Measurements from ENCODE around the gene SLAMF9. TPM values are rescaled to one million over a fixed set of nuclear protein-coding genes. Genes with fewer than 3 reads are reported as not detected.

The SLAMF9 gene
- total RNA-seq, 1 experiment from 2014 or later: not detected

DNA sequence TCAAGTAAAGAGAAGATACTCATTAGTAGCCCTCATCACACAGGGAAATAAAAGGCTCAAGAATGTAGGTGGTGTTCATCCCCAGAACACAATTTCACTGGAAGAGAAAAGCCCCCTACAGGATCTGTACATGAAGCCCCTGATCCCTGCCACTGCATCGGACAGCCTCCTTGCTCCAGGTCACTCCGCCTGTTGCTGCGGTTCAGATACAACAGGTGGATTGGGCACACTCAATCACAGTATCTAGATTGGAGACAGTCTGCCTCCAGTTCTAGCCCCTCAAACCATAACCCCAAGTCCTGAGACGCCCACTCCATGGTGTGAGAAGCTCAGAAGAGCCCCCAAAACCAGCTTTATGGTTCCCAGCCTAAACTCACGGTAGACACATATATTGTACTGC is 1.1 kb downstream of the SLAMF9 start (continued):
- TF ChIP-seq ZNF423 (CRISPR knock-in tag; IDR thresholded peaks at IDR 0.05) (no peak), NR3C1 (CRISPR knock-in tag; conservative IDR thresholded peaks at IDR 0.05; ENCODE audit: low read depth) (no peak), ATF3 (CRISPR knock-in tag; conservative IDR thresholded peaks at IDR 0.05) (no peak)

- no peaks in the 10 kb centered on the region for H3K36me3 Mint-ChIP-seq
- no peak for TF ChIP-seq ZNF121 (CRISPR knock-in tag; IDR thresholded peaks at IDR 0.05)
- ATAC-seq (no peak), DNase-seq (ENCODE audit: low spot score) (no peak)
- H3K4me3 Mint-ChIP-seq: no peak overlapping the region
- H3K27ac Mint-ChIP-seq: no peak overlapping the region
- ChIA-PET POLR2A (no interaction called here), CTCF (interaction anchor here (3.1 kb wide), 1 partner anchor 55 kb away, joined by 17 read pairs; no protein-coding TSS in a partner anchor)
- no peaks in the 10 kb centered on the region for H3K9me3 Mint-ChIP-seq
- H3K4me1 Mint-ChIP-seq: peaks cover 2% of the 10 kb centered on the region
- peaks cover 7% of the 10 kb centered on the region for H3K27me3 Mint-ChIP-seq (ENCODE audit: low read depth)
Observed at GRCh38 chr1:159951551-159951950, 2.5 kb downstream of the SLAMF9 start.

GRCh38 chr1:159951016-159951415 is 3.0 kb downstream of the SLAMF9 start:
- POLR2A ChIA-PET: no interaction called here
- no peak for TF ChIP-seq TEAD4 (CRISPR knock-in tag; IDR thresholded peaks at IDR 0.05)
- TF ChIP-seq ZNF281 (CRISPR knock-in tag; IDR thresholded peaks at IDR 0.05): no peak
- TF ChIP-seq, protein P1, sequence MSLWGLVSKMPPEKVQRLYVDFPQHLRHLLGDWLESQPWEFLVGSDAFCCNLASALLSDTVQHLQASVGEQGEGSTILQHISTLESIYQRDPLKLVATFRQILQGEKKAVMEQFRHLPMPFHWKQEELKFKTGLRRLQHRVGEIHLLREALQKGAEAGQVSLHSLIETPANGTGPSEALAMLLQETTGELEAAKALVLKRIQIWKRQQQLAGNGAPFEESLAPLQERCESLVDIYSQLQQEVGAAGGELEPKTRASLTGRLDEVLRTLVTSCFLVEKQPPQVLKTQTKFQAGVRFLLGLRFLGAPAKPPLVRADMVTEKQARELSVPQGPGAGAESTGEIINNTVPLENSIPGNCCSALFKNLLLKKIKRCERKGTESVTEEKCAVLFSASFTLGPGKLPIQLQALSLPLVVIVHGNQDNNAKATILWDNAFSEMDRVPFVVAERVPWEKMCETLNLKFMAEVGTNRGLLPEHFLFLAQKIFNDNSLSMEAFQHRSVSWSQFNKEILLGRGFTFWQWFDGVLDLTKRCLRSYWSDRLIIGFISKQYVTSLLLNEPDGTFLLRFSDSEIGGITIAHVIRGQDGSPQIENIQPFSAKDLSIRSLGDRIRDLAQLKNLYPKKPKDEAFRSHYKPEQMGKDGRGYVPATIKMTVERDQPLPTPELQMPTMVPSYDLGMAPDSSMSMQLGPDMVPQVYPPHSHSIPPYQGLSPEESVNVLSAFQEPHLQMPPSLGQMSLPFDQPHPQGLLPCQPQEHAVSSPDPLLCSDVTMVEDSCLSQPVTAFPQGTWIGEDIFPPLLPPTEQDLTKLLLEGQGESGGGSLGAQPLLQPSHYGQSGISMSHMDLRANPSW (CRISPR knock-in tag; conservative IDR thresholded peaks at IDR 0.05; ENCODE audit: low read depth): no peak
- TF ChIP-seq, protein P2, sequence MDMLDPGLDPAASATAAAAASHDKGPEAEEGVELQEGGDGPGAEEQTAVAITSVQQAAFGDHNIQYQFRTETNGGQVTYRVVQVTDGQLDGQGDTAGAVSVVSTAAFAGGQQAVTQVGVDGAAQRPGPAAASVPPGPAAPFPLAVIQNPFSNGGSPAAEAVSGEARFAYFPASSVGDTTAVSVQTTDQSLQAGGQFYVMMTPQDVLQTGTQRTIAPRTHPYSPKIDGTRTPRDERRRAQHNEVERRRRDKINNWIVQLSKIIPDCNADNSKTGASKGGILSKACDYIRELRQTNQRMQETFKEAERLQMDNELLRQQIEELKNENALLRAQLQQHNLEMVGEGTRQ (CRISPR knock-in tag; IDR thresholded peaks at IDR 0.05): no peak
- TF ChIP-seq ZNF317 (CRISPR knock-in tag; IDR thresholded peaks at IDR 0.05; ENCODE audit: borderline replicate concordance, low read depth): no peak
- no peak for TF ChIP-seq HMGXB4 (CRISPR knock-in tag; IDR thresholded peaks at IDR 0.05)
- TF ChIP-seq NFYB (CRISPR knock-in tag; conservative IDR thresholded peaks at IDR 0.05; ENCODE audit: low read depth): no peak
- TF ChIP-seq TP53 (CRISPR knock-in tag; IDR thresholded peaks at IDR 0.05): no peak
- TF ChIP-seq, protein P3, sequence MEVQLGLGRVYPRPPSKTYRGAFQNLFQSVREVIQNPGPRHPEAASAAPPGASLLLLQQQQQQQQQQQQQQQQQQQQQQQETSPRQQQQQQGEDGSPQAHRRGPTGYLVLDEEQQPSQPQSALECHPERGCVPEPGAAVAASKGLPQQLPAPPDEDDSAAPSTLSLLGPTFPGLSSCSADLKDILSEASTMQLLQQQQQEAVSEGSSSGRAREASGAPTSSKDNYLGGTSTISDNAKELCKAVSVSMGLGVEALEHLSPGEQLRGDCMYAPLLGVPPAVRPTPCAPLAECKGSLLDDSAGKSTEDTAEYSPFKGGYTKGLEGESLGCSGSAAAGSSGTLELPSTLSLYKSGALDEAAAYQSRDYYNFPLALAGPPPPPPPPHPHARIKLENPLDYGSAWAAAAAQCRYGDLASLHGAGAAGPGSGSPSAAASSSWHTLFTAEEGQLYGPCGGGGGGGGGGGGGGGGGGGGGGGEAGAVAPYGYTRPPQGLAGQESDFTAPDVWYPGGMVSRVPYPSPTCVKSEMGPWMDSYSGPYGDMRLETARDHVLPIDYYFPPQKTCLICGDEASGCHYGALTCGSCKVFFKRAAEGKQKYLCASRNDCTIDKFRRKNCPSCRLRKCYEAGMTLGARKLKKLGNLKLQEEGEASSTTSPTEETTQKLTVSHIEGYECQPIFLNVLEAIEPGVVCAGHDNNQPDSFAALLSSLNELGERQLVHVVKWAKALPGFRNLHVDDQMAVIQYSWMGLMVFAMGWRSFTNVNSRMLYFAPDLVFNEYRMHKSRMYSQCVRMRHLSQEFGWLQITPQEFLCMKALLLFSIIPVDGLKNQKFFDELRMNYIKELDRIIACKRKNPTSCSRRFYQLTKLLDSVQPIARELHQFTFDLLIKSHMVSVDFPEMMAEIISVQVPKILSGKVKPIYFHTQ (CRISPR knock-in tag; IDR thresholded peaks at IDR 0.05): no peak
- no peak for TF ChIP-seq ATF3 (CRISPR knock-in tag; conservative IDR thresholded peaks at IDR 0.05)
- TF ChIP-seq, protein P4, sequence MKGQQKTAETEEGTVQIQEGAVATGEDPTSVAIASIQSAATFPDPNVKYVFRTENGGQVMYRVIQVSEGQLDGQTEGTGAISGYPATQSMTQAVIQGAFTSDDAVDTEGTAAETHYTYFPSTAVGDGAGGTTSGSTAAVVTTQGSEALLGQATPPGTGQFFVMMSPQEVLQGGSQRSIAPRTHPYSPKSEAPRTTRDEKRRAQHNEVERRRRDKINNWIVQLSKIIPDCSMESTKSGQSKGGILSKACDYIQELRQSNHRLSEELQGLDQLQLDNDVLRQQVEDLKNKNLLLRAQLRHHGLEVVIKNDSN (CRISPR knock-in tag; IDR thresholded peaks at IDR 0.05): no peak
- TF ChIP-seq ZSCAN18 (CRISPR knock-in tag; IDR thresholded peaks at IDR 0.05): no peak
- TF ChIP-seq, protein P5, sequence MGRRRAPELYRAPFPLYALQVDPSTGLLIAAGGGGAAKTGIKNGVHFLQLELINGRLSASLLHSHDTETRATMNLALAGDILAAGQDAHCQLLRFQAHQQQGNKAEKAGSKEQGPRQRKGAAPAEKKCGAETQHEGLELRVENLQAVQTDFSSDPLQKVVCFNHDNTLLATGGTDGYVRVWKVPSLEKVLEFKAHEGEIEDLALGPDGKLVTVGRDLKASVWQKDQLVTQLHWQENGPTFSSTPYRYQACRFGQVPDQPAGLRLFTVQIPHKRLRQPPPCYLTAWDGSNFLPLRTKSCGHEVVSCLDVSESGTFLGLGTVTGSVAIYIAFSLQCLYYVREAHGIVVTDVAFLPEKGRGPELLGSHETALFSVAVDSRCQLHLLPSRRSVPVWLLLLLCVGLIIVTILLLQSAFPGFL (CRISPR knock-in tag; IDR thresholded peaks at IDR 0.05; ENCODE audit: borderline replicate concordance): no peak
- TF ChIP-seq ZNF219 (CRISPR knock-in tag; IDR thresholded peaks at IDR 0.05; ENCODE audit: borderline replicate concordance): no peak

More at GRCh38 chr1:159951016-159951415, 3.0 kb downstream of the SLAMF9 start:
- Mint-ChIP-seq H3K27ac (no peak overlapping the region), H3K36me3 (no peaks in the 10 kb centered on the region), H3K27me3 (ENCODE audit: low read depth) (peaks cover 7% of the 10 kb centered on the region), H3K4me3 (no peak overlapping the region), H3K4me1 (peaks cover 7% of the 10 kb centered on the region), H3K9me3 (no peaks in the 10 kb centered on the region)
- DNase-seq (ENCODE audit: low spot score): no peak
- CTCF ChIA-PET: no interaction called here
- ATAC-seq: no peak
